HG03521 (cell line): ENCODE data around the gene PTPRC.
"Not testable (repeated sequence)": the region's sequence is repeated elsewhere in the genome, so short reads cannot be mapped to it uniquely, and the experiment has no call there.

Source experiments
- ATAC-seq: cut with Tn5 transposase; IDR thresholded peaks from one replicate; pipeline ENCODE4 v1.9.1; 2021; ENCODE audit warnings: mild to moderate bottlenecking, moderate library complexity; ENCODE audit not compliant: unreplicated experiment

Gene PTPRC

GRCh38 chr1:198638894-198639635 lies at the start of gene PTPRC:
PTPRC (plus strand) TSS chr1:198639040; CDS start chr1:198639269, 229 bp downstream.
- peak; percentile 56 for ATAC-seq

GRCh38 chr1:198590454-198590853 lies 48.4 kb upstream of the PTPRC start:
- no peak for ATAC-seq

- ATAC-seq = no peak
Measured at GRCh38 chr1:198595765-198596164, 43.1 kb upstream of the PTPRC start.

GRCh38 chr1:198597690-198598430 lies 41.0 kb upstream of the PTPRC start:
- no peak for ATAC-seq

GRCh38 chr1:198598796-198599321 lies 40.0 kb upstream of the PTPRC start:
- peak; percentile 73 for ATAC-seq

GRCh38 chr1:198599749-198600148 lies 39.1 kb upstream of the PTPRC start:
- no peak for ATAC-seq

- no peak for ATAC-seq
Measured at GRCh38 chr1:198600906-198601305, 37.9 kb upstream of the PTPRC start.

GRCh38 chr1:198601310-198601709 lies 37.5 kb upstream of the PTPRC start:
- not testable (repeated sequence) for ATAC-seq

GRCh38 chr1:198601936-198602889 lies 36.6 kb upstream of the PTPRC start:
- ATAC-seq = no peak

- no peak for ATAC-seq
Measured at GRCh38 chr1:198604975-198605374, 33.9 kb upstream of the PTPRC start.

GRCh38 chr1:198605406-198605805 lies 33.4 kb upstream of the PTPRC start:
- ATAC-seq = no peak

- no peak for ATAC-seq
Measured at GRCh38 chr1:198606020-198606438, 32.8 kb upstream of the PTPRC start.

- ATAC-seq = no peak
Measured at GRCh38 chr1:198607714-198608113, 31.1 kb upstream of the PTPRC start.

- ATAC-seq = no peak
Measured at GRCh38 chr1:198610362-198610761, 28.5 kb upstream of the PTPRC start.

GRCh38 chr1:198611219-198611618 lies 27.6 kb upstream of the PTPRC start:
- ATAC-seq = no peak

GRCh38 chr1:198612471-198613260 lies 26.2 kb upstream of the PTPRC start:
- ATAC-seq = peak; percentile 45

GRCh38 chr1:198617406-198617805 lies 21.4 kb upstream of the PTPRC start:
- no peak for ATAC-seq

GRCh38 chr1:198619375-198620140 lies 19.3 kb upstream of the PTPRC start:
- ATAC-seq = no peak

- no peak for ATAC-seq
Measured at GRCh38 chr1:198620218-198620617, 18.6 kb upstream of the PTPRC start.
